GM21528 (cell line): ENCODE measurements around the gene MLLT3.
A peak's percentile ranks its signal among the peaks of the same experiment; 100 is the strongest.

Experiments used
- ATAC-seq: cut with Tn5 transposase; IDR thresholded peaks from one replicate; pipeline ENCODE4 v1.9.1; 2021; ENCODE audit warnings: mild to moderate bottlenecking, moderate library complexity; ENCODE audit not compliant: unreplicated experiment, low FRiP score

MLLT3 gene

GRCh38 chr9:20397348-20397747, 225.0 kb downstream of the MLLT3 start:
- no peak for ATAC-seq

DNA sequence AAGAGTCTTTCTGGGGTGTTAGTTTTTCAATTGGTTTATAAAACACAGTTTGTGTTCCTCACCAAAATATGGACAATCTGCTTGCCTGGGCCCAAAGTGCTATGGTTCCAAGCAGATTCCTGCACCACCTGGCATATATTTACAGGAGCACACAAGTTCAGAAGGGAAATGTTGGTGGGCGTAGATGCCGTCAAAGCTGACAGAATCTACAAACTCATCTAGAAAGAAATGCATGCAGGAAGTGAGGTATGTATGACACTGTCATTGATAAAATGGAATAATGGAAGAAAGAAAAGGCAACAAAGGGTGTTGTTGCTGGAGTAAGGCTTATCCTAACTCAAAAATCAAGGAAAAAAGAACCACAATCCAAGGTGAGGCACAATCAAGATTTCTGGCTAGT, 225.8 kb downstream of the MLLT3 start:
- ATAC-seq, result no peak

DNA sequence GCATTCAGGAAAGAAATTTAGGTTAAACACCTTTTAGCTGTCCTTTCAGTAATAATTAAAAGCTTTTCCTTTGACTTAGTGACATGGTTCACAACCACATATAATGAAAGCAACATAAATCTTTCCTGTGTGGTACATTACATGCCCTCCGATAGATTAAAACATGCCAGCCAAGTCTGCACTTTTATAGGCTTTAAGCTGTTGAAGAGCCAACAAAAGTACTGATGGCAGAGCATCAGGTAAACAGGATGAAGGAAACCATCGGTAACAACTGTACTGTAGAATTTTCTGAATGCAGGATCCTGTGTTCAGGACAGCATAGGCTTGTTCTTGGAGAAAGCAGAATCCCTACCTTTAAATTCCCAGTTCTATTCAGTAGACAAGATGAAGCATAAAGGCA, 226.6 kb downstream of the MLLT3 start:
- ATAC-seq, result no peak

DNA sequence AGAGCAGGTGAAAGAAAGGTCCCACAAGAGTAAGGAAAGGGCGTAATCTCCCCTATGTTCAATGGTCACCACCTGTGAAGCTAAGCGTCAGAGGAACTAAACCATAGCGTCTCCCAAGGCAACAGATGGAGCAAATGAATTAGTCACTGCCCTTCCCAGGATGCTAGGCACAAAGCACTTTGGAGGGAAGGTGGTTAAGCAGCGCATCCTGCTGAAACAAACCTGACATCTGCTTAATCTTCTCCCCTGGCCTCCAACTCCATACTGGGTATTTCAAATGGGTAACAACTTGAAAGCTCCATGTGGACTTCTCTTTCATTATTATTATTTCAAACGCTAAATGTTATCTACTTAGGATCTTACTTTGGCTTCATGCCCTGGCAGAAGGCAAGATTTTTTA, 227.3 kb downstream of the MLLT3 start:
- ATAC-seq, result no peak

- no peak for ATAC-seq
Measured at GRCh38 chr9:20391208-20391607, 231.1 kb downstream of the MLLT3 start.

DNA sequence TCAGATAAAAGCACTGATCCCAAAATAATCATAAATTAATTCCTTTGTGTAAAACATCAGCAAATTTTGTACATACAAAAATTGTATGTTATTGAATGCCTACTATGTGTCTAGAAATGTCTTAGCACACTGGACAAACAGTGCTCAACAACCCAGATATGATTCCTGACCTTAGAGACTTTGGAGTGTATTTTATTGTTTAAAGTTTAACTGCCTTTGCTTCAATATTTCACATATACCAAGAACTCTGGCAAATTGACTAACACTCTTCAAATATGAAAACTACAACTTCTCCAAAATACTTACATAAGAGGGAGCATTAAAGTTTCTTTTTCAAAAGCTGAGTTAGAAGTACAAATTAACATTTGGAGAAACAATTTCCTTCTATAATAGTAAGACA, 231.9 kb downstream of the MLLT3 start:
- ATAC-seq, result no peak

DNA sequence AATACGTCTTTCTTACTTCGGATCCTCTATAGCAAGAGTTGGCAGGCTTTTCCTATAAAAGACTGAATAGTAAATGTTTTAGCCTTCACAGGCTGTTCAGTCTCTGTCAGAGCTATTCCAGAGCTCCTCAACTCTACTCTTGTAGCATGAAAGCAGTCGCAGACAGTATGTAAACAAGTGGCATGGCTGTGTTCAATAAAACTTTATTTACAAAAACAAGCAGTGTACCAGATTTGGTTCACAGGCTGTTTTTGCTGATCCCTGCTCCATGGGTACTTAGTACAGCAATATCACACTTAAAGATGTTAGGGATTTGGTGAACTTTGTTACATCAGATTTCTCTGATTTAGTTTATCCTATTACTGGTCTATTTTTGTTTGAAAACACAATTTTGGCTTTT, 235.2 kb downstream of the MLLT3 start:
- ATAC-seq, result no peak

DNA sequence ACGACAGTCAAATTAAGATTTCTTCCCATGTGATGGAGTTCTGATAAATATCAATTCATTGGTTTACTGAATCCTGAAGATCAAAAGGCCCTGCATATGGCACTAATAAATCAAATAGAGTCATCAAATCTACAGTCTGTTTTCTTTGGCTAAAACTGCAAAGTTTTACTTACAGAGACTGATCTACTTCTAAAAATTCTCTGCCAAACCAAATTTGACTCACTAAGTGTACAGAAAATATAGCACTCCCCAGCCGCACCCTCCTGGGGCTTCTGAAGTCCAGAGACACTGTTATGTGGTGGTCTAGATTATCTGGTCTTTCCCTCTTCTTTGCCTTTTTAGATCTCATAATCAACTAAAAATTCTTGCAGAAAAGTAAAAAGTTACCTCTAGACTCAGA, 237.7 kb downstream of the MLLT3 start:
- ATAC-seq, result no peak

GRCh38 chr9:20382460-20383071, 239.7 kb downstream of the MLLT3 start:
- peak; percentile 60 for ATAC-seq

DNA sequence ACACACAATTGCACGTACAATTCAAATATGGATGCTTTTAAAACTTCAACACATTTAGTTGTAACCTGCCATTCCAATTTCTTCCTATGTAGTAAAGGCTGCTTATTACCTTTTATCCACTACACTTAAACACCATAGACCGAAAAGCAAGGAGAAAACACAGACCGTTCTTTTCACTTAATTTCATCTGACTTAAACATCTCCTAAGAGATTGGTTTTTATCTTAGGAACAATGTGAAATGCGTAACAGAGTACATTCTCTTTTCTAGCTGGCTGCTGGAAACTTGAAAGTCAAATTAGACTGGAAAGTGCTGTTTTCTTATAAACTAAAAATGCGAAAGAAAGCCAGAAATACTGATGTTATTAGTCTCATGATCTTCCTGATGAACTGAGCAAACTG, 241.8 kb downstream of the MLLT3 start:
- ATAC-seq, result no peak

- no peak for ATAC-seq
Measured at GRCh38 chr9:20379804-20380225, 242.5 kb downstream of the MLLT3 start.

- ATAC-seq, result no peak
Measured at GRCh38 chr9:20378851-20379250, 243.4 kb downstream of the MLLT3 start.

DNA sequence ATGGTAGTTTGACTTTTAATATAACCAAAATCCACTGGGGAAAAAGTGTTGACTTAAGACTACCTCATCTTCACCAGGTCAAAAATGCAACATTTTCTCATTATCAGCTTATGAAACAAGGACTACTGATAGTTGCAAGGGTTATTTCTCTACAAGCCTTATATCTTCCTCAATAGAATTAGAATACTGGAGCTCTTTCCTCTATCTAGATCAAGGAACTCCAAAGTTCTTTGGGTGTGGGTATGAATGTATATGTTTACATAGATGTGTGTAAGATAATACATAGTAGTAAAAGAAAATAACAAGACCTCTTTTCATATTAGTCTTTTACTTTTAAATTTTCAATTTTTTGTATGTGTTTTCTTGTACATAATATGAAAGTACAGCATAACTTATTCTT, 244.5 kb downstream of the MLLT3 start:
- no peak for ATAC-seq

GRCh38 chr9:20376731-20377375, 245.4 kb downstream of the MLLT3 start:
- ATAC-seq, result no peak

DNA sequence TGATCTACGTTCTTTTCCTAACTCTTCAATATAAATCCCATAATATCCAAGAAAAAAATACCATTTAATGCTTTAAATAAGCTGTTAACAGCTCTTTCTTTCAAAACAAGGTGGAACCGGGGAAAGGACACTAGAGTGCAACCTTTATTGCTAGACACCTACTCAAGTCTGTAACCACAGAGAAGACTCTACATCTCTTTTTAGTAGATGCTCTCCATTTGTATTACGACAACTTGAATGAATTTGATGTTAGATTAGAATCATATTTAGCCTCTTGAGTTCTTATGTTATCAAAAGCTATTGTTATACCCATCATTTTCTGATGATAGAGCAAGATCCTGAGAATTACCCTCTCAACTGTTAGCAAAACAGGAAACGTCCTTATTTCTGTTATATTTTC, 246.3 kb downstream of the MLLT3 start:
- ATAC-seq, result no peak

- peak; percentile 51 for ATAC-seq
Measured at GRCh38 chr9:20373263-20373662, 249.0 kb downstream of the MLLT3 start.

- ATAC-seq, result no peak
Measured at GRCh38 chr9:20369391-20369790, 252.9 kb downstream of the MLLT3 start.

GRCh38 chr9:20367855-20368254, 254.4 kb downstream of the MLLT3 start:
- ATAC-seq, result no peak

DNA sequence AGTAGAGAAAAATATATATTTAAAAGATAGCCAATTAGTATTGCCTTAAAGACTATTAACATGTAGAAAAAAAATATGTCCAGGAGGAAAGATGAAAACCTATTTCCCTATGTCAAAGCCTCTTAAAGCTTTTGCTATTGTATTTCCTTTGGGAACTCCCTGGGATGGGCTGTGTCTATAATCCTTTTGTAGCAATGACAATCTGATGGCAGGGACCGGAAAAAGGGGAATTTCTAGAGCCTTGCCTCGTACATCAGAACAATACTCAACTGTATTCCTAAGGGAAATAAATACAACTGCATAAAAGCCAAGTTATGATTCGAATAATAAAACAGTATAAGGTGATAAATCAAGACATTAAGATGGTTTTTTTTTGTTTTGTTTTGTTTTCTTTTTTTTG, 257.3 kb downstream of the MLLT3 start:
- no peak for ATAC-seq

GRCh38 chr9:20363233-20363632, 259.1 kb downstream of the MLLT3 start:
- ATAC-seq, result no peak

DNA sequence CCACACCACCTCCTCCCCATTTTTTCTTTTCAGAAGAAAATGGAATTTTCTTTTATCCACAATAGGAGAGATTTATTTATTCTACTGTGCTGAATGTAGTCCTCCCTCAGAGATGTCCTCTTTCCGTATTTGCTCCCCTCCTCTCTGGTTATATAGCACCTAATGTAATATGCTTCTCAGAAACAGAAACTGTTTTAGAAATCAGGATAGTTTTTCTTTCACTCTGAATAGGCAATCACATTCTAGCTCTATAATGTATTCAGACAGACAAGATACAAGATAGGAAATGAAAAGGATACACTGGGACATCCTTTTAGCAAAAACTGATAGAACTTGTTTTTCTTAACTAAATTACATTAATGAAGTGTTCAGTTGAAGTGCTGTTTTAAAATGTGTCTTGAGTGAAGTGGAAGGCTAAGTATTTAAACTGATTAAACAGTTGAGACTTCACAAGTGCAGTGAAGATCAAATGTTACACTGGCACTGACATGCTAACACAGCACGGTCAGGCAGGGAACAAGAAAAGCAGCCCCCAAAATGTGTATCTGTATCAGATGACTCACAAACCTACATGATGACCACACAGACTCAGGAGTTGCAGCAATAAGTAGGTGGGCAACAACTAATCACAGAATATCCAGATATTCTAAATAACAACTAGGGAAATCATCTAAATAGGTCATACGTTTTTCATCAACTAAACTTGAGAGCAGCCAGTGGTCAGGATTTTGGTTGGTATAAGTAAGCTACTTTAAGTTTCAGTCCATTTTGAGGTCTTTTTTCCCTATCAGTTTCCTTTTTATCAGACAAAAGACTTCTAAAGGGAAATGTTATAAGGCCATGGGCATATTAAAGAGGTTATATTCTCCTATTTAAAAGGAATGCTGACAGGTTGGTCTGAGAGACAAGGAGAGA, 260.4 kb downstream of the MLLT3 start:
- peak; percentile 75 for ATAC-seq

DNA sequence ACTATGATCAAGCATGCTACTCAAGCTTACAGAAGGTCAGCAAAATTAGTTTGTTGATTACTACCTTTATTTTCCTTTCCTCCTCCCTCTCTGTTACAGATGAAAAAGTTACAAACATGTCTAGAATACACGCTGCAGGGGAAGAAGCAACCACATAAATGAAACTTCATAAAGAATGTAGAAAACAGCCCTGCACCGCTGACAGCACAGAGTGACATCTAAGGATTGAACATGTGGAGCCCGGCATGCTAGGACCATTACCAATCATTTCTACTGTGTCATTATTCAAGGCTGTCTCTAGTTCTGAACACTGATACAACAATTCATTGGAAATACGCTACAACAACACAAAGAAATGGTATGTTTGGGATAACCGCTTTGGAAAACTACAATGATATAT, 261.1 kb downstream of the MLLT3 start:
- ATAC-seq, result no peak
